Fibroblast of the conjunctiva (primary cell): ENCODE measurements around the gene SOX5.

Experiments
- DNase-seq: peaks from one replicate; pipeline ENCODE4 v3.0.0-alpha.2; 2010; ENCODE audit warnings: low read depth

SOX5 gene

DNA sequence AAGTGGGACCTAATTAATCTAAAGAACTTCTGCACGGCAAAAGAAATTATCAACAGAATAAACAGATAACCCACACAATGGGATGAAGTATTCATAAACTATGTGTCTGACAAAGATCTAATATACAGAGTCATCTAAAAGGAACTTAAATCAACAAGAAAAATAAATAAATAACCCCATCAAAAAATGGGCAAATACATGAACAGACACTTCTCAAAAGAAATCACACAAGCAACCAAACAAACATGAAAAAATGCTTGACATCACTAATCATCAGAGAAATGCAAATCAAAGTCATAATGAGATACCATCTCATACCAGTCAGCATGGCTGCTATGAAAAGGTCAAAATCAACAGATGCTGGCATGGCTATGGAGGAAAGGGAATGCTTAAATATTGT lies 466.9 kb downstream of the SOX5 start:
- no peak for DNase-seq
